GM23338 (cell line): ENCODE measurements around the gene ATF7.

Experiments used
- CREB1 ChIP-seq: fragments of 250-450 bp; sonication (Bioruptor Pico); IDR thresholded peaks from 2 replicates; pipeline ENCODE4 v1.5.0; 2020; ENCODE audit warnings: low read depth, mild to moderate bottlenecking, moderate library complexity
- EZH2 ChIP-seq: fragments of 200-600 bp; sonication (generic); IDR thresholded peaks from one replicate; pipeline ENCODE4 v1.8.0; 2017; ENCODE audit warnings: antibody characterized with exemption, mild to moderate bottlenecking, low read depth; ENCODE audit not compliant: unreplicated experiment
- EZH2phosphoT487 ChIP-seq: fragments of 200-600 bp; sonication (generic); IDR thresholded peaks from one replicate; pipeline ENCODE4 v1.8.1; 2018; ENCODE audit warnings: antibody characterized with exemption; ENCODE audit not compliant: unreplicated experiment
- JUNB ChIP-seq: IDR thresholded peaks from one replicate; pipeline ENCODE4 v1.6.1; 2016; ENCODE audit warnings: antibody characterized with exemption; ENCODE audit not compliant: unreplicated experiment
- NANOG ChIP-seq: IDR thresholded peaks from 2 replicates; pipeline ENCODE4 v1.6.1; 2016; ENCODE audit warnings: antibody characterized with exemption, borderline replicate concordance
- POLR2AphosphoS5 ChIP-seq: IDR thresholded peaks from 2 replicates; pipeline ENCODE4 v1.6.1; 2016; ENCODE audit warnings: antibody characterized with exemption, low read depth
- ZNF331 ChIP-seq: fragments of 250-450 bp; sonication (Bioruptor Pico); IDR thresholded peaks from 2 replicates; pipeline ENCODE4 v1.5.0; 2020; ENCODE audit warnings: low read depth, mild to moderate bottlenecking, moderate library complexity
- TF ChIP-seq, protein P1 (sequence below), 2 experiments: fragments of 200-600 bp in 1 of 2; sonication (generic) in 1 of 2; conservative IDR thresholded peaks; 2 replicates each; pipeline versions ENCODE4 v1.5.1 to v1.6.1; 2016 to 2017; ENCODE audit warnings: antibody characterized with exemption in 2 of 2, low read depth in 2 of 2, mild to moderate bottlenecking in 2 of 2, moderate library complexity in 1 of 2
- TF ChIP-seq, protein P2 (sequence below): IDR thresholded peaks from 2 replicates; pipeline ENCODE4 v1.6.1; 2016; ENCODE audit warnings: antibody characterized with exemption
- TF ChIP-seq, protein P3 (sequence below): fragments of 250-450 bp; sonication (Bioruptor Pico); IDR thresholded peaks from 2 replicates; pipeline ENCODE4 v1.5.0; 2020; ENCODE audit warnings: mild to moderate bottlenecking, moderate library complexity
- TF ChIP-seq, protein P4 (sequence below): IDR thresholded peaks from one replicate; pipeline ENCODE4 v1.6.1; 2018; ENCODE audit warnings: antibody characterized with exemption; ENCODE audit not compliant: unreplicated experiment

DNA sequence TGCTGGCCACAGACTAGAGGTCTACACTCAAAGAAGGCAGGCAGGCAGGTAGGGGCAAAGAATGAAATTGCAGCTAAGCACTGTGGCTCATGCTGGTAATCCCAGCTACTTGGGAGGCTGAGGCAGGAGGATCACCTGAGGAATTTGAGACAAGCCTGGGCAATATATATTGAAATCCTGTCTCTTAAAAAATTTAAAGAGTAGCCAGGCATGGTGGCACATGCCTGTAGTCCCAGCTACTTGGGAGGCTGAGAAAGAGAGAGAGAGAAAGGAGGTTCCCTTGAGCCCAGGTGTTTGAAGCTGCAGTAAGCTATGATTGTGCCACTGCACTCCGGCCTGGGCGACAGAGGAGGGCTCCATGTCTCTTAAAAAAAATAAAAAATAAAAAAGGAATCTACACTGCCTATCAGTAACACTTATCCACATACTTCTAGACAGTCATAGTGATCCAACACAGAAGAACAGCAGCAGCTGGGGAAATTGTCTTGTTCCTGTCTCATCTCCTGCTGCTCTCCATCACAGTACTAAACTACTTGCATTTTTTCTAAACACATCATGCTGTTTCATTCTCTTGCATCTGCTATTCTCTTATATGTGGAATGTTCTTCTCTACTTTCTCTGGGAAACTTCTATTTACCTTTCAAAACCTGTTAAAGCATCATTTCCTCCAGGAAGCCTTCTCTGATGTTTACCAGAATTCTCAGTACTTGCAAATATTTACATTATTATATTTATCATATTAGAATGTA lies 57.2 kb downstream of the ATF7 start:
- TF ChIP-seq, protein P1, sequence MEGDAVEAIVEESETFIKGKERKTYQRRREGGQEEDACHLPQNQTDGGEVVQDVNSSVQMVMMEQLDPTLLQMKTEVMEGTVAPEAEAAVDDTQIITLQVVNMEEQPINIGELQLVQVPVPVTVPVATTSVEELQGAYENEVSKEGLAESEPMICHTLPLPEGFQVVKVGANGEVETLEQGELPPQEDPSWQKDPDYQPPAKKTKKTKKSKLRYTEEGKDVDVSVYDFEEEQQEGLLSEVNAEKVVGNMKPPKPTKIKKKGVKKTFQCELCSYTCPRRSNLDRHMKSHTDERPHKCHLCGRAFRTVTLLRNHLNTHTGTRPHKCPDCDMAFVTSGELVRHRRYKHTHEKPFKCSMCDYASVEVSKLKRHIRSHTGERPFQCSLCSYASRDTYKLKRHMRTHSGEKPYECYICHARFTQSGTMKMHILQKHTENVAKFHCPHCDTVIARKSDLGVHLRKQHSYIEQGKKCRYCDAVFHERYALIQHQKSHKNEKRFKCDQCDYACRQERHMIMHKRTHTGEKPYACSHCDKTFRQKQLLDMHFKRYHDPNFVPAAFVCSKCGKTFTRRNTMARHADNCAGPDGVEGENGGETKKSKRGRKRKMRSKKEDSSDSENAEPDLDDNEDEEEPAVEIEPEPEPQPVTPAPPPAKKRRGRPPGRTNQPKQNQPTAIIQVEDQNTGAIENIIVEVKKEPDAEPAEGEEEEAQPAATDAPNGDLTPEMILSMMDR (conservative IDR thresholded peaks at IDR 0.05; ENCODE audit: low read depth in 2 of 2): no peak
- TF ChIP-seq POLR2AphosphoS5 (no peak), EZH2 (no peak), EZH2phosphoT487 (no peak), NANOG (no peak), JUNB (no peak), CREB1 (CRISPR knock-in tag) (0 out of 2 replicates have a peak, but pooled peaks have one; percentile 4), ZNF331 (CRISPR knock-in tag) (no peak)
- TF ChIP-seq, protein P2, sequence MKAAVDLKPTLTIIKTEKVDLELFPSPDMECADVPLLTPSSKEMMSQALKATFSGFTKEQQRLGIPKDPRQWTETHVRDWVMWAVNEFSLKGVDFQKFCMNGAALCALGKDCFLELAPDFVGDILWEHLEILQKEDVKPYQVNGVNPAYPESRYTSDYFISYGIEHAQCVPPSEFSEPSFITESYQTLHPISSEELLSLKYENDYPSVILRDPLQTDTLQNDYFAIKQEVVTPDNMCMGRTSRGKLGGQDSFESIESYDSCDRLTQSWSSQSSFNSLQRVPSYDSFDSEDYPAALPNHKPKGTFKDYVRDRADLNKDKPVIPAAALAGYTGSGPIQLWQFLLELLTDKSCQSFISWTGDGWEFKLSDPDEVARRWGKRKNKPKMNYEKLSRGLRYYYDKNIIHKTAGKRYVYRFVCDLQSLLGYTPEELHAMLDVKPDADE: no peak
- TF ChIP-seq, protein P3, sequence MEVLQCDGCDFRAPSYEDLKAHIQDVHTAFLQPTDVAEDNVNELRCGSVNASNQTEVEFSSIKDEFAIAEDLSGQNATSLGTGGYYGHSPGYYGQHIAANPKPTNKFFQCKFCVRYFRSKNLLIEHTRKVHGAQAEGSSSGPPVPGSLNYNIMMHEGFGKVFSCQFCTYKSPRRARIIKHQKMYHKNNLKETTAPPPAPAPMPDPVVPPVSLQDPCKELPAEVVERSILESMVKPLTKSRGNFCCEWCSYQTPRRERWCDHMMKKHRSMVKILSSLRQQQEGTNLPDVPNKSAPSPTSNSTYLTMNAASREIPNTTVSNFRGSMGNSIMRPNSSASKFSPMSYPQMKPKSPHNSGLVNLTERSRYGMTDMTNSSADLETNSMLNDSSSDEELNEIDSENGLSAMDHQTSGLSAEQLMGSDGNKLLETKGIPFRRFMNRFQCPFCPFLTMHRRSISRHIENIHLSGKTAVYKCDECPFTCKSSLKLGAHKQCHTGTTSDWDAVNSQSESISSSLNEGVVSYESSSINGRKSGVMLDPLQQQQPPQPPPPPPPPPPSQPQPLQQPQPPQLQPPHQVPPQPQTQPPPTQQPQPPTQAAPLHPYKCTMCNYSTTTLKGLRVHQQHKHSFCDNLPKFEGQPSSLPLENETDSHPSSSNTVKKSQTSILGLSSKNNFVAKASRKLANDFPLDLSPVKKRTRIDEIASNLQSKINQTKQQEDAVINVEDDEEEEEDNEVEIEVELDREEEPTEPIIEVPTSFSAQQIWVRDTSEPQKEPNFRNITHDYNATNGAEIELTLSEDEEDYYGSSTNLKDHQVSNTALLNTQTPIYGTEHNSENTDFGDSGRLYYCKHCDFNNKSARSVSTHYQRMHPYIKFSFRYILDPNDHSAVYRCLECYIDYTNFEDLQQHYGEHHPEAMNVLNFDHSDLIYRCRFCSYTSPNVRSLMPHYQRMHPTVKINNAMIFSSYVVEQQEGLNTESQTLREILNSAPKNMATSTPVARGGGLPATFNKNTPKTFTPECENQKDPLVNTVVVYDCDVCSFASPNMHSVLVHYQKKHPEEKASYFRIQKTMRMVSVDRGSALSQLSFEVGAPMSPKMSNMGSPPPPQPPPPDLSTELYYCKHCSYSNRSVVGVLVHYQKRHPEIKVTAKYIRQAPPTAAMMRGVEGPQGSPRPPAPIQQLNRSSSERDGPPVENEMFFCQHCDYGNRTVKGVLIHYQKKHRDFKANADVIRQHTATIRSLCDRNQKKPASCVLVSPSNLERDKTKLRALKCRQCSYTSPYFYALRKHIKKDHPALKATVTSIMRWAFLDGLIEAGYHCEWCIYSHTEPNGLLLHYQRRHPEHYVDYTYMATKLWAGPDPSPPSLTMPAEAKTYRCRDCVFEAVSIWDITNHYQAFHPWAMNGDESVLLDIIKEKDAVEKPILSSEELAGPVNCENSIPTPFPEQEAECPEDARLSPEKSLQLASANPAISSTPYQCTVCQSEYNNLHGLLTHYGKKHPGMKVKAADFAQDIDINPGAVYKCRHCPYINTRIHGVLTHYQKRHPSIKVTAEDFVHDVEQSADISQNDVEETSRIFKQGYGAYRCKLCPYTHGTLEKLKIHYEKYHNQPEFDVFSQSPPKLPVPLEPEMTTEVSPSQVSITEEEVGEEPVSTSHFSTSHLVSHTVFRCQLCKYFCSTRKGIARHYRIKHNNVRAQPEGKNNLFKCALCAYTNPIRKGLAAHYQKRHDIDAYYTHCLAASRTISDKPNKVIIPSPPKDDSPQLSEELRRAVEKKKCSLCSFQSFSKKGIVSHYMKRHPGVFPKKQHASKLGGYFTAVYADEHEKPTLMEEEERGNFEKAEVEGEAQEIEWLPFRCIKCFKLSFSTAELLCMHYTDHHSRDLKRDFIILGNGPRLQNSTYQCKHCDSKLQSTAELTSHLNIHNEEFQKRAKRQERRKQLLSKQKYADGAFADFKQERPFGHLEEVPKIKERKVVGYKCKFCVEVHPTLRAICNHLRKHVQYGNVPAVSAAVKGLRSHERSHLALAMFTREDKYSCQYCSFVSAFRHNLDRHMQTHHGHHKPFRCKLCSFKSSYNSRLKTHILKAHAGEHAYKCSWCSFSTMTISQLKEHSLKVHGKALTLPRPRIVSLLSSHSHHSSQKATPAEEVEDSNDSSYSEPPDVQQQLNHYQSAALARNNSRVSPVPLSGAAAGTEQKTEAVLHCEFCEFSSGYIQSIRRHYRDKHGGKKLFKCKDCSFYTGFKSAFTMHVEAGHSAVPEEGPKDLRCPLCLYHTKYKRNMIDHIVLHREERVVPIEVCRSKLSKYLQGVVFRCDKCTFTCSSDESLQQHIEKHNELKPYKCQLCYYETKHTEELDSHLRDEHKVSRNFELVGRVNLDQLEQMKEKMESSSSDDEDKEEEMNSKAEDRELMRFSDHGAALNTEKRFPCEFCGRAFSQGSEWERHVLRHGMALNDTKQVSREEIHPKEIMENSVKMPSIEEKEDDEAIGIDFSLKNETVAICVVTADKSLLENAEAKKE: peak; percentile 64
- TF ChIP-seq, protein P4, sequence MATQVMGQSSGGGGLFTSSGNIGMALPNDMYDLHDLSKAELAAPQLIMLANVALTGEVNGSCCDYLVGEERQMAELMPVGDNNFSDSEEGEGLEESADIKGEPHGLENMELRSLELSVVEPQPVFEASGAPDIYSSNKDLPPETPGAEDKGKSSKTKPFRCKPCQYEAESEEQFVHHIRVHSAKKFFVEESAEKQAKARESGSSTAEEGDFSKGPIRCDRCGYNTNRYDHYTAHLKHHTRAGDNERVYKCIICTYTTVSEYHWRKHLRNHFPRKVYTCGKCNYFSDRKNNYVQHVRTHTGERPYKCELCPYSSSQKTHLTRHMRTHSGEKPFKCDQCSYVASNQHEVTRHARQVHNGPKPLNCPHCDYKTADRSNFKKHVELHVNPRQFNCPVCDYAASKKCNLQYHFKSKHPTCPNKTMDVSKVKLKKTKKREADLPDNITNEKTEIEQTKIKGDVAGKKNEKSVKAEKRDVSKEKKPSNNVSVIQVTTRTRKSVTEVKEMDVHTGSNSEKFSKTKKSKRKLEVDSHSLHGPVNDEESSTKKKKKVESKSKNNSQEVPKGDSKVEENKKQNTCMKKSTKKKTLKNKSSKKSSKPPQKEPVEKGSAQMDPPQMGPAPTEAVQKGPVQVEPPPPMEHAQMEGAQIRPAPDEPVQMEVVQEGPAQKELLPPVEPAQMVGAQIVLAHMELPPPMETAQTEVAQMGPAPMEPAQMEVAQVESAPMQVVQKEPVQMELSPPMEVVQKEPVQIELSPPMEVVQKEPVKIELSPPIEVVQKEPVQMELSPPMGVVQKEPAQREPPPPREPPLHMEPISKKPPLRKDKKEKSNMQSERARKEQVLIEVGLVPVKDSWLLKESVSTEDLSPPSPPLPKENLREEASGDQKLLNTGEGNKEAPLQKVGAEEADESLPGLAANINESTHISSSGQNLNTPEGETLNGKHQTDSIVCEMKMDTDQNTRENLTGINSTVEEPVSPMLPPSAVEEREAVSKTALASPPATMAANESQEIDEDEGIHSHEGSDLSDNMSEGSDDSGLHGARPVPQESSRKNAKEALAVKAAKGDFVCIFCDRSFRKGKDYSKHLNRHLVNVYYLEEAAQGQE: no peak
